Keratinocyte (primary cell): Measurements from ENCODE around the gene SLC4A2. TPM values are rescaled to one million over a fixed set of nuclear protein-coding genes. Genes with fewer than 3 reads are reported as not detected.

Source experiments
- DNase-seq: peaks from one replicate; pipeline ENCODE4 v3.0.0-alpha.2; 2011; ENCODE audit warnings: low read depth, missing footprints, low spot score
- FAIRE-seq: peaks from 2 replicates; lab custom pipeline; 2011; peaks lifted over from hg19 to GRCh38; lab: Jason Lieb, UNC
- H2AFZ ChIP-seq: 2 replicates; pipeline ENCODE4 v1.6.0; 2012; ENCODE audit warnings: low read length, control low read depth, inconsistent platforms; ENCODE audit not compliant: control insufficient read depth
- H3K27ac ChIP-seq: 2 replicates; pipeline ENCODE4 v1.5.1; 2011; ENCODE audit warnings: low read length; ENCODE audit not compliant: control insufficient read depth, insufficient read depth
- H3K27me3 ChIP-seq: 3 replicates; pipeline ENCODE4 v1.6.0; 2011; ENCODE audit warnings: low read length; ENCODE audit not compliant: control insufficient read depth, insufficient read depth; ENCODE audit errors: extremely low read depth
- H3K36me3 ChIP-seq, 2 experiments: 2 replicates in 1 of 2; 3 replicates in 1 of 2; pipeline ENCODE4 v1.5.1; 2011; ENCODE audit warnings: low read length in 2 of 2, mild to moderate bottlenecking in 1 of 2; ENCODE audit not compliant: control insufficient read depth in 2 of 2, insufficient read depth in 2 of 2; ENCODE audit errors: extremely low read depth in 1 of 2
- H3K4me1 ChIP-seq: 3 replicates; pipeline ENCODE4 v1.5.1; 2011; ENCODE audit warnings: low read length; ENCODE audit not compliant: control insufficient read depth, insufficient read depth; ENCODE audit errors: extremely low read depth
- H3K4me2 ChIP-seq: 3 replicates; pipeline ENCODE4 v1.6.0; 2011; ENCODE audit warnings: low read depth, low read length; ENCODE audit not compliant: control insufficient read depth, insufficient read depth; ENCODE audit errors: extremely low read depth
- H3K4me3 ChIP-seq, 3 experiments: fragments of 200-600 bp in 1 of 3; sonication (generic) in 1 of 3; 2 replicates in 2 of 3; 3 replicates in 1 of 3; pipeline ENCODE4 v1.5.1; 2011 to 2016; ENCODE audit warnings: low read length in 3 of 3, mild to moderate bottlenecking in 3 of 3, control low read depth in 2 of 3, inconsistent platforms in 1 of 3, low read depth in 1 of 3, mixed read lengths in 1 of 3, mixed run types in 1 of 3, moderate library complexity in 1 of 3; ENCODE audit not compliant: control insufficient read depth in 2 of 3, insufficient read depth in 2 of 3; ENCODE audit errors: extremely low read depth in 1 of 3
- H3K79me2 ChIP-seq: 2 replicates; pipeline ENCODE4 v1.6.0; 2012; ENCODE audit warnings: low read length; ENCODE audit not compliant: control insufficient read depth, insufficient read depth
- H3K9ac ChIP-seq: 3 replicates; pipeline ENCODE4 v1.6.0; 2011; ENCODE audit warnings: low read length; ENCODE audit not compliant: control insufficient read depth, insufficient read depth; ENCODE audit errors: extremely low read depth
- H3K9me1 ChIP-seq: 3 replicates; pipeline ENCODE4 v1.6.0; 2011; ENCODE audit warnings: low read length; ENCODE audit not compliant: control insufficient read depth, insufficient read depth; ENCODE audit errors: extremely low read depth
- H3K9me3 ChIP-seq: 2 replicates; pipeline ENCODE4 v1.5.1; 2012; ENCODE audit warnings: low read depth, low read length; ENCODE audit not compliant: control insufficient read depth
- H4K20me1 ChIP-seq: 3 replicates; pipeline ENCODE4 v1.6.0; 2011; ENCODE audit warnings: low read length; ENCODE audit not compliant: control insufficient read depth, insufficient read depth; ENCODE audit errors: extremely low read depth
- CTCF ChIP-seq, 3 experiments: IDR thresholded peaks in 1 of 3; conservative IDR thresholded peaks in 1 of 3; optimal IDR thresholded peaks in 1 of 3; 2 replicates in 2 of 3; 3 replicates in 1 of 3; pipeline versions ENCODE3 to v1.5.1; 2011; ENCODE audit warnings: low read length in 3 of 3, mild to moderate bottlenecking in 3 of 3, moderate library complexity in 2 of 3, control low read depth in 1 of 3, inconsistent platforms in 1 of 3; ENCODE audit not compliant: insufficient read depth in 2 of 3; ENCODE audit errors: extremely low read depth in 1 of 3
- EZH2 ChIP-seq: IDR thresholded peaks from one replicate; pipeline ENCODE4 v1.6.1; 2012; ENCODE audit warnings: inconsistent platforms, mild to moderate bottlenecking, low read length, moderate library complexity
- dilution Hi-C: fragments of 300-500 bp; cut with MboI; formaldehyde crosslinking; loops from one replicate; pipeline ENCODE4 v1.7.0; 2020; ENCODE audit warnings: low sequenced_read_pairs; ENCODE audit not compliant: extremely low pct_ligation_motif_present
- polyA plus RNA-seq, 5 experiments: library from polyadenylated mRNA; depleted of rRNA in 3 of 5; stranded (reverse) in 3 of 5; stranded (forward) in 1 of 5; unstranded in 1 of 5; fragments of >200 nt; gene quantifications; 1 replicate in 1 of 5; 2 replicates in 3 of 5; 3 replicates in 1 of 5; pipeline versions ENCODE4 v1.2.1 to v1.2.3, GENCODE V29; 2011 to 2012; ENCODE audit warnings: missing spikeins in 2 of 5, low read depth in 1 of 5, low replicate concordance in 1 of 5

SLC4A2 gene
- polyA plus RNA-seq, 1 donor (not counting 4 experiments of a cell fraction or from before 2014, with no cell fraction given) = 33.8 TPM

DNA sequence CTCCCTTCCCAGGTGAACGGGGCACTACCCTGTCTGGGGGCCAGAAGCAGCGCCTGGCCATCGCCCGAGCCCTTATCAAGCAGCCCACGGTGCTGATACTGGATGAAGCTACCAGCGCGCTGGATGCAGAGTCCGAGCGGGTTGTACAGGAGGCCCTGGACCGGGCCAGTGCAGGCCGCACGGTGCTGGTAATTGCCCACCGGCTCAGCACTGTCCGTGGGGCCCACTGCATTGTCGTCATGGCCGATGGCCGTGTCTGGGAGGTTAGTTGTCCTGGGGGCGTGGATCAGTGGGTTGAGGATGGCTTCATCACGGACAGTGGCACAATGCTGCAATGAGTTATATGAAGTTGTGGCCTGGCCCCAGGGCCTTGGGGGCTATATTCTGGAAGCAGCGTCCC lies 15.4 kb upstream of the SLC4A2 start:
- no peak for FAIRE-seq

DNA sequence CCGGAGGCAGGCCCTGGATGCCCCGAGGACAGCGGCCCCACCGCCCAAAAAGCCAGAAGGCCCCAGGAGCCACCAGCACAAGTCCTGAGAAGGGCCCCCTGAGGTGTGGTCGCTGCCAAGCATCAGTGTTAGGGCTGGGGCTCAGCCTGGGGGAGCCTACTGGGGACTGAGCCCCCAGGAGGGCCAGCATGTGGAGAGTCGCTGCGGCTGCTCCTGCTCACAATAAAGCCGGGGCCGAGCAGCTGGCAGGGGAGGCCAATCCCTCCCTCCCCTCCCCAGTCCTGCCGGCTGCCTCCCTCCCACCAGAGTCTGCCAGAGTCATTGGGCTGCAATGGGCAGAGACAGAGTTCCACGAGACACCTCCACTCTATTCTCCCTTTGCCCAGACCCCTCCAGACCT lies 14.1 kb upstream of the SLC4A2 start:
- dilution Hi-C loops = no loop called here
- Histone ChIP-seq H3K4me1 (peaks cover 3% of the 10 kb centered on the region), H3K79me2 (no peaks in the 10 kb centered on the region), H3K36me3 (peaks cover 5 to 16% of the 10 kb centered on the region in 2 experiments), H3K9ac (no peak overlapping the region), H3K9me1 (no peaks in the 10 kb centered on the region), H3K9me3 (no peaks in the 10 kb centered on the region), H2AFZ (no peak overlapping the region), H3K4me2 (no peak overlapping the region), H3K4me3 (no peak overlapping the region), H3K27me3 (peaks cover 1% of the 10 kb centered on the region), H4K20me1 (no peaks in the 10 kb centered on the region), H3K27ac (no peak overlapping the region)
- TF ChIP-seq EZH2 (no peak), CTCF (optimal IDR thresholded peaks at IDR 0.05 in 1 of 3, IDR thresholded peaks at IDR 0.05 in 1 of 3, conservative IDR thresholded peaks at IDR 0.05 in 1 of 3; ENCODE audit: extremely low read depth in 1 of 3, insufficient read depth in 2 of 3, low read length in 3 of 3) (no peak)
- DNase-seq (no peak), FAIRE-seq (no peak)

More for the DNA sequence above, 15.4 kb upstream of the SLC4A2 start:
- no peaks in the 10 kb centered on the region for H3K9me3 ChIP-seq
- peaks cover 5 to 19% of the 10 kb centered on the region in 2 experiments for H3K36me3 ChIP-seq
- H3K27ac ChIP-seq = no peak overlapping the region
- H2AFZ ChIP-seq = no peak overlapping the region
- peaks cover 8% of the 10 kb centered on the region for H3K4me1 ChIP-seq
- H3K27me3 ChIP-seq = no peaks in the 10 kb centered on the region
- no peak for DNase-seq
- no peaks in the 10 kb centered on the region for H4K20me1 ChIP-seq
- TF ChIP-seq CTCF (optimal IDR thresholded peaks at IDR 0.05 in 1 of 3, IDR thresholded peaks at IDR 0.05 in 1 of 3, conservative IDR thresholded peaks at IDR 0.05 in 1 of 3; ENCODE audit: extremely low read depth in 1 of 3, insufficient read depth in 2 of 3, low read length in 3 of 3) = no peak
- no peak for TF ChIP-seq EZH2
- dilution Hi-C loops = no loop called here
- H3K9ac ChIP-seq = no peak overlapping the region
- no peak overlapping the region for H3K4me2 ChIP-seq
- H3K4me3 ChIP-seq = no peak overlapping the region
- H3K9me1 ChIP-seq = no peaks in the 10 kb centered on the region
- H3K79me2 ChIP-seq = no peaks in the 10 kb centered on the region
